NCI-H146 (cell line): Measurements from ENCODE around the gene SIRPA.
"Not testable (repeated sequence)": the region's sequence is repeated elsewhere in the genome, so short reads cannot be mapped to it uniquely, and the experiment has no call there.

Experiments
- DNase-seq: peaks from one replicate; lab custom pipeline; 2025; lab: John Stamatoyannopoulos, UW

The SIRPA gene

DNA sequence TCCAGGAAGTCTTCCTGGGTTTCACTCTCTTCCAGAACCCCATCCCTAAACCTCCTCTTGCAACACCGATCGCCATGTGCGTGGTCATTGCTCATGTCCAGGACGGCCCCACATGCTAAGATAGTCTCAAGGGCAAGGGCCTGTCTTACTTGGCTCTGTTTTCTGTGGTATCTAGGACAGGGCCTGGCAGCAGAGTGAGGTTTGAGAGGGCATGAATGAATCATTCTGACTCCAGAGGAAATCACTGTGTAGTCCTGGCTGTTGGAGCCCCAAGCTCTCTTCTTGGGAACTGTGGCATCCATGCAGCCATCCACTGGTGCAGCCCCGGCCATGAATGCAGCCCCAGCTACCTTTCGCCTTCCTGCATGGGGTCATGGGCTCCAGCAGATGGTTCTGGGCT is 12.4 kb downstream of the SIRPA start:
- no peak for DNase-seq

DNA sequence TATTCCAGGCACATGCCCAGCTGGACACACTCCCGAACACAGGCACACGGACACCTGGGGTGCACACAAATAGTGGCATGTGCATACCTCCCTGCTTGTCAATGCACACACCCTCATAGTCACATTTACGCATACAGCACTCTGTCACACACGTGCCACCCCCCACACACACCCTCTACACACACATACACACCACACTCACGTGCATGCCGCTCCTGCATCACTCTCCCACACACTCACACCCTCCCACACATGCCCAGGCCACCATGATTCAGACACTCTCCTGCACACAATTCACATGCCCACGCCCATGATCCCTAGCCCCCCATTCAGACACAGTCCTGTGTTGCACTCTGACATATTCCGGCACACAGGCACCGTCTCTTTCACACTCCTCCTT is 13.0 kb downstream of the SIRPA start:
- DNase-seq = no peak

DNA sequence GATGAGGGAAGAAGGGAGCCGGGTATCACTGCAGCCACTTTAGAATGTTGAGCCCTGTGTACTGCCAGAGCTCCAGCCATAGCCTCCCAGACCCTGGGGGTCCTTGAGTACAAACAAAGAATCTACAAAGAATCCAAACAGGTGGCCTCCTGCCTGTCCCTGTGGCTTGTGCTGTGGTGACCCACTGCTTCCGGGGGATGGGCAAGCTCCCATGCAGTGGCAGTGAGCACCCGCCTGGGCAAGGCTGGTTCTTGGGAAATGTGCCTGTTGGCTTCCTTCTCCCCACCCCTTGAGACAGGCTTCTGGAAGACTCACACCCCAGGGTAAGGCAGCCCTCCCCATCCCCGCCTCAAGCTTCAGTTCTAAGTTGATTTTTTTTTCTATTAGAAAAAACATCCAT is 13.9 kb downstream of the SIRPA start:
- DNase-seq = no peak

DNA sequence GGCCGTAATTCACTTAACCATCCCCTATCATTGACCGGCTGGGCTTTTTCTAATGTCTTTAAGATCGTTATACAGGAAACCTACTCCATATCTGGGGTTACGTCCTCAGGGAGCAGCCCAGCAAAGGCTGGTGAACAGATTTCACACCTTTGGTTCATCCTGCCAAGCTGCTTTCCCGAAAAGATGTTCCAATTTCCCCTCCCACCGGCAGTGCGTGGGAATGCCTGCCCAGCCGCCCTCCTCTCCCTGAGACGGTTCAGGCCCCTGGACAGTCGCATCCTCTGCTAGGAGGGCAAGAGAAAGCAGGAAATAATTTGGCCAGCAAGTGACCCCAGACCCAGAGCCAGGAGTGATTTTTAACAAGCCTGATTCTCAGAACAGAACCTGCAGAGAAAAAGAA is 16.3 kb downstream of the SIRPA start:
- no peak for DNase-seq

DNA sequence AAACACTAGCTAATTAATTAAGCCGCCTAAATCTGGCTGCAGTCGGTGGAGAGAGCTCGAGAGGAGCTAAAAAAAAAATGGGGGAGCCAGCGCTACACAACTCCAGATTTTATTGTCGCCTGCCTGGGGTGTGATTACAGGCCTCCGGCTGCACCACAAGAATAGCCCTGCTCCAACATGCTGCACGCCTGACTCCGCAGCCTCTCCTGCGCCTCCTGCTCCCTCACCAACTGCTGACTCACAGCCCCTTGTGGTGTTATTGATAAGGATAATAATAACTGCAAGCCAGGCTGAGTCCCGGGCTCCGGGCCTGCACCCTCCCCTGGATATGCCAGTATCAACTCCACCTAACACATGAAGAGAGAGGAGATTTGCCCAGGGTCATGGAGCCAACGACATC is 16.8 kb downstream of the SIRPA start:
- DNase-seq = no peak

DNA sequence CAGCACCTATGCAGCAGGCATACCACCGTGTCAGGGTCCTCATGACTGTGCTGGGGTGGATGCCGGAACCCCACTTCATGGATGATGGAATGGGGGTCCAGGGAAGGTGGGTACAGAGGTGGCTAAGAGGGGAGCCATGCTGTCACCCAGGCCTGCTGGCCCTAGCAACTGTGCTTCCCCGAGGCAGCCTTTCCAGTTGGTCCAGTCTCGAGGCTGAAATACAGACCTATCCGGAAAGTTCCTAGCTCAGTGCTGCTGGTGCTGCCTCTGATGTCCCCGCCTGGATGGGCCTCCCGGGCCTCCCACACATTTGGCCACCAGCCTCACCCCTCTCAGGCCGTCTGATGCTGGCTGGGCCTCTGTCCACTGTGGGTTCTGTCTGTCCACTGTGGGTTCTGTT is 17.4 kb downstream of the SIRPA start:
- no peak for DNase-seq

DNA sequence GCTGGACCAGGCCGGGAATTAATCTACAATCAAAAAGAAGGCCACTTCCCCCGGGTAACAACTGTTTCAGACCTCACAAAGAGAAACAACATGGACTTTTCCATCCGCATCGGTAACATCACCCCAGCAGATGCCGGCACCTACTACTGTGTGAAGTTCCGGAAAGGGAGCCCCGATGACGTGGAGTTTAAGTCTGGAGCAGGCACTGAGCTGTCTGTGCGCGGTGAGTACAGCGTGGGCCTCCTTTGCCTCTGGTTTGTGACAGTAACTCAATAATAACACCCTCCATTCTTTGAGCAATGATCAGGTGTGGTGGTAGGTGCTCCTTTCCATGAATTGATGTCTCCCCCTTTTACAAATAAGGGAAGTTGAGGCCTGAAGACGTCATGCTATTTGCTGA is 20.0 kb downstream of the SIRPA start:
- DNase-seq = not testable (repeated sequence)

DNA sequence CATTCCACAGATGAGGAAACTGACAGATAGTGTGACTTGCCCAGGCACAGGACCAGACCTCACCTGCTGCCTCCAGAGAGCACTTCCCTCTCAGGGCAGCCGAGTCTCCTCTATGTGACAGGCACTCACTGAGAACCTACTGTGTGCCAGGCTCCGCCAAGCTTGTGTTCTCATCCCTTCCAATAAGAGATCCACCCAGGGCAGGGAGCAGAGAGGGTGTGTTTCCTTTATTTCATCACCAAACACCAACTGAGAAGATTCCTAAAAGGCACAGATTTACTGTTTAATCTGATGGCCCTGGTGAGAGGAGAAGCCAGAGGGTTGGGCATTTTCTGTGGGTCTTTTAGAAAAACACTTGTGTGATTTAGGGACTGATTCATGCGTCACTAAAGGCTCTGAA is 20.5 kb downstream of the SIRPA start:
- no peak for DNase-seq

DNA sequence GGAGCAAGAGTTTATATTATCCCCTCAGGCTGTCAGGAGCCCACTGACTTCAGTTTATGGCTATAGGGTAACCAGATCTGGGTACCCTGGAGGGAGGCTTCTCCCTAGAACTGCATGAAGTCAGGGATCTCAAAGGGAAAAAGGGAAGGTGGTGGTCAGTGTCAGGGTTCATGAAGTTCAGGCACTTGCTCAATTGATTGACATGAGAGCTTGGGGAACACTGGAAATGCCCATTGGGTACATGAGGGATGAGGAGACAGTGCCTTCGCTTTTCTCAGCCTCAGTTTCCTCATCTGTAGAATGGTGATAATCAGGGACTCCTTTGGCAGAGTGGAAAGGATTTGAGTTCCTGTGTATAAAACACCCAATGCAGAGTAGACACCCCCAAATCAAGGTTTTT is 22.6 kb downstream of the SIRPA start:
- no peak for DNase-seq

DNA sequence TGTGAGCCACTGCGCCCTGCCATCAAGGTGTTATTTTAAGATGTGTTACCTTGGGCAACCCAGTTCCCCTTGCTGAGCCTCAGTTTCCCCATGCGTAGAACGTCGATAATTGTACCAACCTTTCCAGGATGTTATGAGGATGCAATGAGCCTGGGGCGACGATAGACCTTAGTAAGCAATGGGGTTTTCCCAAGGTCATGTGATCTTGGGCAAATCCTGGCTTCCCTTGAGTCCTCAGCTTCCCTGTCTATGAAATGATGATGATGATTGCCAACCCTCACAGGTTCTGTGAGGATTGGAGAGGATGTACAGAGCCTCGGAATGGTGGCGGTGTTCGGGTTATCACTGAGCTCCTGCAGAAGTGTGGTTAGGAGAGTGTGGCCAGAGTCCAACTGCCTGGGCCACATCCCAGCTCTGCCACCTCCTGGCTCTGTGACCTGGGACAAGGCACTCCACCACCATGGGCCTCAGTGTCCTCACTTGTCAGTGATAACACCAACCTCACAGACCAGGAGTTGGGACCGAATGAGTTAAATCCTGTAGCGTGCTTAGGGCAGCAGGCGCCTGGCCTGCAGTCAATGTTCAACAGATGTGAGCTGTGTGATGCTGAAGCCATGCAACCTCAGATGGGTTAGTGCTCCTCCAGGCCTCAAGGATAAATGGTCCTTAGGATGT is 23.4 kb downstream of the SIRPA start:
- DNase-seq = no peak

DNA sequence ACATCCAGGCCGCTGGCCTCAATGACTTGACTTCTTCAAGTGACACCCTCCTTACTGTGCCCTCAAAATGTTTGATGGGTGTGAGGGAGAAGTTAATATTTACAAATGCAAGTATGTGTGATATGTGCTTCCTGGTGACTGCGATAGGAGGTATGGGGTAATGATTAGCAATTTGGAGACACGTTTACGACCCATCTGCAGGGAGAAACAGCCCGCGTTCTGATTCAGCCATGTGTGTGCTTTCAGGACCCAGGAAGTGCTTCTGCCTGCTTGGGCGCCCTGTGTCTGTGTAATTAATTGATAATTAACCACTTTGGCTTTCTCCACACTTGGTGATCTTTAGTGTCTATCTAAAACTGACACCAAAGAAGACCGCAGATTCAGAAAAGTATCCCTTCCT is 25.0 kb downstream of the SIRPA start:
- no peak for DNase-seq

DNA sequence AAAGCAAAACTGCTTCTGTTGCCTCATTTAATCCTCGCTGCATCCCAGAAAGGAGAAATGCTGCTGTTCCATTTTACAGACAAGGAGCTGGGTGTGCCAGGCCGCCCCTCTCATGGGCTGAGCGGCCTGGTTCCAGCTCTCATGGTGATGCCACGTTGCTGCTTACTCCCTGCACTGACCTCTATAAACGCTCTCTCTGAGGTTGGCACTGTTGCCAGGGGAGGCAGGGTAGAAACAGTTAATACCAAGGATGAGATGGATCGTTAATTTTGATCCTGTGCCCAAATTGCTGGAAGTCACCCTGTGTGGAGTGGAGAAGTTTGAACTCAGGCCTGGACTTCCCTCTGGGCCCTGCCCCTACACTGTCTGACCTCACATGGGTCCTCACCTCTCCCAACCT is 25.6 kb downstream of the SIRPA start:
- DNase-seq = no peak

DNA sequence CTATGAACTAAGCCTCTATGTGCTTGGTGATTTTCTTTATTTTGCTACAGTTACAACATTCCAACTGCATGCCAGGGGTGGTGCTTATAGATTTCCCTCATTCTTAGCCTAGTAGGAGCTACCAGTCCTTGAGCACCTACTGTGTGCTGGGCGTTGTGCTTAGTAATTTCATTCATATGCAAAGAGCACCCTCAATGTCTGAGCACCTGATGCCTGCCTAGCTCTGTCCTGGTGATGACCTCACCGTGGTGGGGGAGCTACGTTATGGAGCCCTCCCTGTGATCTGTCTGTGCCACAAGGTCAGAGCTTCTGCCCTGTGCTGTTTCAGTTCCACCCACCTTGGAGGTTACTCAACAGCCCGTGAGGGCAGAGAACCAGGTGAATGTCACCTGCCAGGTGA is 26.8 kb downstream of the SIRPA start:
- DNase-seq = not testable (repeated sequence)

DNA sequence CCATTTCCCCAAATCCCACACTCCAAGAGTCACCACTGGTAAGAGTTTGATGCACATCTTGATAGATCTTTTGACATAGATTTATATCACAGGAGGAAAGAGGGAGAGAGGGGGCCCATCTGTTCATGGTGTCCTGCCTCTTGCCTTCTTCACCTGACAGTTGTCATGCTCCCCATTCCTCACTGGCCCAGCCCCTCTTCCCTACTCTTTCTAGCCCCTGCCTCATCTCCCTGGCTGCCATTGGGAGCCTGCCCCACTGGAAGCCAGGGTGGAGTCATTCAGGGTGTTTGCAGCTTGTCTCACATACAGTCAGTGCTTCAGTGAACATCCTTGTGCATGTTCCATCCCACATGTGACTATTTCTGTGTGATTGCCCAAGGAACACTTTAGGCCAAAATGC is 27.6 kb downstream of the SIRPA start:
- DNase-seq = no peak

DNA sequence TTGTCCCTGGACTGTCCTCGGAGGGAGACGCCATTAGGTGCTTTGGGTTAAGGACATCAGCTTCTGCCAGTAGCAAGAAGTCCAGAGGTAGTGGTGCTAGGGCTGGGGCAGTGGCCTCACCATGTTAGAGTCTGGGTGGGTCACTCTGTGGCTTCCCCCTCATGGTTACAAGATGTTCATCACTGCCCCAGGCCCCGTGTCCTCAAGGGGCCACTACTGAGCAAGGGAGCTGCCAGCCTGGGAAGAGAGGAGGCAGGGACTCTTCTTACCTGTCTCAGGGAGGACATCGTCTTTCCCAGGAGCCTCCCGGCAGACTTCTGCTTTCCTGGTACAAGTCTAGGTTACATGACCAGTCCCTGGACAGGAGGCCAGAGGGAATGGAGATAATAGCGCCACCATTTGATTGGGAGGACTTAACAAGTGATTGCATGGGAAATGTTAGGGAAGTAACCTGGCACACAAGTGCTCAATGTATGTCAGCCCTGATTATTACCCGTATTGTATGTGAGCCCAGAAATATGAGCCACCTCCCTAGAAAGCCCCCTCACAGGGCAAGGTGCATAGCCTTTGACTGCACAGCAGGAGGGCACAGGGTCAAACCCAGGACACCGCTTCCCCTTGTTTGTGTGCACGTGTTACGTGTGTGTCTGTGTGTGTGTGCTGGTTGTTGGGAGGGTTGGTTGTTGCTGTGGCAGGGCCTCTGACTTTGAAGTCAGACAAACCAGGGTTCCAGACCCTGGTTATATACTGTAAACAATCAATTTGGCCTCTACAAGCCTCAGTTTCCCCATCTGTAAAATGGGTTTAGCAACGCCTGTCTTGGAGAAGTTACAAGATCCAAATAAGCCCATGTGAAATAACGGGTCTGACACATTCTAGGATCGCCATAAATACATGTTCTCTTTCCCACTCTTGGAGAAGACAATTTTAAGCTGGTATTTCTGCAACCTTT is 30.0 kb downstream of the SIRPA start:
- no peak for DNase-seq

DNA sequence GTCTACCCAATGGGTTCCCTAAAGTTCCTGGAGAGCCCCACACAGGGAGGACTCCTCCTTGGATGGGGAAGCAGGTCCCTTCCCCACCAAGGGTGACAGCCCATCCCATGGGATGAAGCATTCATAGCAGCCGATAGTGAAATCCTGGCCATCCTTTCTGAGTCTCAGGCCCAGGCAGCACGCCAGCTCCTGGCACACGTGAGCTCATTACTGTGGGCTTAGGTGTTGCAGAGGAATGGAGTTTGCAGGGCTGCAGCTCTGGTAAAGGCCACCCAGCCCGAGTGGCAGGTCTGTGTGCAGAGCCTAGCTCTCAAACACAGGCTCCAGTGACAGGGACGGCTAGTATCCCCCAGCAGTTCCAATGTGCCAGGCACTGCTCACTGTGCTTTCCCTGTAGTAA is 31.0 kb downstream of the SIRPA start:
- DNase-seq = no peak

DNA sequence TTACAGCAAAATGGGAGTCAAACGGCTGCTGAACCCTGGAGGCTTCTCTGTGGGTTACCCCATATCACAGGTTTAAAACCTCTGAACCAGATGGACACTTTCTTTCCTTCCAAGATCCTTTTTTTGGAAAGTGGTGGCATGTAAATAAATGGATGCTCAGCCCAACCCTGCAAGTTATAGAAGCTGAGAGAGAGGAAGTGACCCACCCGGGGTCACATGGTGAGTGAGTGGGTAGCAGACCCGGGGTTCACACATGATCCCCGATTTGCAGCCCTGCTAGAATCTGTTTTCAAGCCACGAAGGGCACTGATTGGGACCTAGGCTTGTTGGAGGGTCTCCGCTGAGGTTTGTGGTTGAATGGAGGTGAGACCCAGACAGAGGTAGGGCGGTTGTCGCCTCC is 32.0 kb downstream of the SIRPA start:
- DNase-seq = no peak

DNA sequence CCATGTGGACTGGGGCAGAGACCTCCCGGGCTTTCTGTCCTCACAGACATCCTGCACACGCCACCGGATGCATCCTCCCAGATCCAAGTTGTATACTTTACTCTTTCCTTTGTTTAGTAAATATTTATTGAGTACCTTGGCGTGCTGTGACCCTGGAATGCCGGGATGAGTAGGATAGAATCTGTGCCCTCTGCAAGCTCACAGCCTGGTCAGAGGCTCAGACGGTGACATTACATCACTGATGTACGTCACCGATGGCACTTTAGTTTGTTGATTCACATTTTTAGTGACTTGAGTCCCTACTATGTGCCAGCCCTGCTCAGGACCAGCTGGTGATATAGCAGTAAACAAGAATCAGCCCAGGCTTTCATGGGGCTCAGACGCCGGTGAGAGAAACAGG is 32.9 kb downstream of the SIRPA start:
- no peak for DNase-seq

DNA sequence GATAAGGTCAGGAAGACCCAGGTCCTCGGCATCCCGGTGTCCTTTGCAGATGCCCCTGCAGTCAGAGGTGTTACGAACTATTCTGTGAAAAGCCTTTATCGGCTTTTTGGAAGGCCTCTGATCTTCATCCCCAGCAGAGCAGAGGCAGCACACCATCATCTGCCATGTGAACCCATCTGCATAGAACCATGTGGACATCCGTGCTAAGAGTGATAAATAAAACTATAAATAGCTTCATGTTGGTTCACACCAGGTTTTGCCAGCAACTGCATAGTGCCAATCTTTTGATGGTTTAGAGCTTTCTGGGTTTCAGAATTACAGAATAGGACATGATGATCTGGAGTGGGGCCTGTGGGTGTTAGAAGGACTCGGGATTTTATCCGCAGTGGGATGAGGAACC is 33.6 kb downstream of the SIRPA start:
- no peak for DNase-seq

DNA sequence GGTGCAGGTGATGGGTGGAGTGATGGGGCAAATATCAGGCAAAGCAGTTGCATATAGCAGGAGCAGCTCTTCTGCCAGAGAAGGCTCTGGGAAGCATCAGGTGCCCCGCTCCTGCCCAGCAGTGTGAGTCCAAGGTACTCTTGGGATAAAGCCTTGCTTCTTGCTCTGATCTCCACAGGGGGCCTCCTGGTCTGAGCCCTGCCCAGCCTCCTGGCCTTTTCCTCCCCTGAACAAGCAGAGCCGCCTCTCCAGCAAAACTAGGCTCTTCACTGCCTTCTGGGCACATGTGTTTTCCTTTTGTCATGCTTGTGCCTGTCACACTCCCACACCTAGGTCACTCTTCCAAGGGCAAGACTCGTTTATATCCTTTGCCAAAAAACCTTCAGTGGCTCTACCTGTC is 34.3 kb downstream of the SIRPA start:
- no peak for DNase-seq

DNA sequence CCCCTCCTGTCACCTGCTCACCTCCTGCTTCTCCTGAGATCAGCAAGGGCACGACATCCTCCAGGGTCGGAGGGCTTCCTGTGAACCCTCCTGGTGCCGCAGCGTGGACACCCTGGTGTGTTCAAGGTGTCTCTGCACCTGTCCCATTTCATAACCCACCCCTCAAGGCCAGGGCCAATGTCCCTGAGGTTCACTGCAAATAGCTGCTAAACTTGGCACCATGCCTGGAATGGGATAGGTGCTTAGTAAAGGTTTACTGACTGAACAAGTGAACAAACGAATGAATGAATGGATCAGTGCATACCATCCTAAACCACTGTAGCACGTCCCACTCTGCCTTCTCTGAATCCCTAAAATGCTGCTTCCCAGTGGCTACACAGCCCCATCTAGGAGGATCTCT is 35.0 kb downstream of the SIRPA start:
- DNase-seq = no peak

DNA sequence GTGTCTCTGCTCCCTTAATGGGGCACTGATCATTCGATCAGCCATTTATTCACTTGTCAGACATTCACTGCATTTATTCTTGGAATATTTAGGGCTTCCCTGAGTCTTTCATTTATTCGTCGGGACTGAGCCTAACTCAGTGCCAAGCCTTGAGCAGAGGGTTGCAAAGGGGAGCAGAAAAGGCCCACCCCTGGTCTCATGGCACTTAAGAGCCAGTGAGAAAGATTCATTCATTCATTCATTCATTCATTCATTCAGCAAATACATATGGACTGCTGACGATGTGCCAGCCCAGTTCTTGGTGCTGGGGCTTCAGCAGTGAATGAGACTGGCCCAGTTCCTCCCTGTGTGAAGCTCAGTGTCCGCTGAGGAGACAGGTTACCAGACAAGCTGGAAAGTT is 36.6 kb downstream of the SIRPA start:
- DNase-seq = no peak

DNA sequence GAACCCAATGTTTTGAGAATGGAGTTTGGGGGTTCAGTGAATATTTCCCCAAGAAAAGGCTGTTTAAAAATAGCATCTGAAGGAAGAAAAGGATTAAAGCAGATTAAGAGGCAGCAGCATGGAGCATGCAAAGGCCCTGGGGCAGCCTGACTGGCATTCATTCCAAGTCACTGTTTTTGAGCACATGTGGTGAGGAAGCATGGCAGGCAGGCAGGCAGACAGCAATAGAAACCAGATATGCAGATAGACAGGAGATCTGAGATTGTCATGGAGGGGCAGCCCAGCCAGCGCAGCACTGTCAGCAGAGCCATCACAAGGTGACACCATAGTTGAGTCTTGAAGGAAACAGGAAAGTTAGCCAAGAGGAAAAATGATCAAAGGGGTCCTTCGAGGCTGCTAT is 37.8 kb downstream of the SIRPA start:
- no peak for DNase-seq

DNA sequence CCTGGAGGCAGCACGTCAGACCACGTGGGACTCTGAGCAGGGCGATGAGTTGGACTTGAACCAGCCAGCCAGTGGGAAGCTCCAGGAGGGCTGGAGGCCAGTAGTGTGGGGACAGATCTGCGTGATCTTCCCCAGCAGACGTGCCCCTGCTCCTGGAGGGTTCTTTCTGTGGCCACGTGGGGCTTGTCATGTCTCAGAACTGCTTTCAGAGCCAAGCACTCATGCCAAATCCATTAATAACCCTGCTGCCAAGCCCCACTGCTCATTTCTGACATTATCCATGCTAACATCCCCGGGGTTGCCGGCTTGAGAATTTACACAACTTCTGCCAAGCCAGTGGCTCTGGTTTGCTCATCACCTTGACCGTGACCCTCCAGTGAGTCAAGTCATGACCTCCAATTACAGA is 38.3 kb downstream of the SIRPA start:
- DNase-seq = no peak
